Erythroblast (primary cell): ENCODE results near the gene ISLR2.

ENCODE experiments used
- GATA1 ChIP-seq: IDR thresholded peaks from 2 replicates; pipeline ENCODE4 v1.6.1; 2011; ENCODE audit warnings: low read depth, mild to moderate bottlenecking, control low read depth, low read length, moderate library complexity
- POLR2A ChIP-seq: IDR thresholded peaks from 2 replicates; pipeline ENCODE4 v1.6.1; 2011; ENCODE audit warnings: mild to moderate bottlenecking, low read length

DNA sequence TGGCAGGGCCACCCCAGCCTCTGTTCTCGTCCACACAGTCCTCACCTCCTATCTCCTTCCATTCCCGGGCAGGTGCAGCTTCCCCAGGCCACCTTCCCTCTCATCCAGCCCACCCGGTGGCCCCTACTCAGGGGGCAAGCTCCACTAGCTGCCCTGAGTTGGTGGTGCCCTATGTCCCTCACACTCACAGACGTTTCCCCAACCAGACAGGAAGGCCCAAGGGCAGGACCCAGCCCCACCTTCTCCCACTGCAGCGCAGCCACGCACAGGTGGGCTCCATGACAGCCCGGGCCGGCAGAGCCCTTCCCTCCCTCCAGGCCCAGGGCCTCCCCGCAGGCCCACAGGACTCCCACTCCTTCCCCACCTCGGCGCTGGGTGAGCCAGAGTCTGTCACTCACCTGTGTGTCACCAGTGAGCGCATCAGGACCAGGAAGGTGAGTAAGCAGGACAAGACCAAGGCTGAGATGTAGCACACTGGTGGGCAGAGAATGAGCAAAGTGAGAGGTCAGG lies 54.3 kb downstream of the ISLR2 start:
- TF ChIP-seq POLR2A (no peak), GATA1 (no peak)
